Stimulated activated CD8-positive, alpha-beta memory T cell treated with anti-CD3 and anti-CD28 coated beads, Interleukin-12 subunit alpha, Interleukin-12 subunit beta, amount 100 ng/mL, for 24 hours (primary cell): ENCODE results near the gene FKBP8.
"Not testable (repeated sequence)": the region's sequence is repeated elsewhere in the genome, so short reads cannot be mapped to it uniquely, and the experiment has no call there.

ENCODE experiments used
- DNase-seq: peaks from one replicate; pipeline ENCODE4 v3.0.0-alpha.2; 2020; ENCODE audit errors: extremely low read depth

FKBP8 gene

GRCh38 chr19:18558604-18559003 is 15.2 kb upstream of the FKBP8 start:
- no peak for DNase-seq

DNA sequence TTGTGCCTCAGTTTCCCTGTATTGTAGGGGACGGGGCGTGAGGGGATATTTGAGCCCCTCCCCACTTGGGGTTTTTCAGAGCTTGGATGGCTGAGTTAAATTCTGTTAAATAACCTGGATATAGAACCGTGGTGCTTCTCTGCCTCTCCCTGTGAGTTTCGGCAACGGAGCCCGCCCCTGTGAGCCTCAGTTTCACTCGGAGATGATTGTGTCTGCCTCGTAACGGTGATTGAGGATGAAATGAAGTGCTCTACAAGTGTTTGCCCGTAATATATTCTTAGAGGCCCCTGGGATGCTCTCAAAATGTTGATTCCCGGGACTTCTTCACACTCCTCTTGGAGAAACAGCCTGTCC is 14.8 kb upstream of the FKBP8 start:
- no peak for DNase-seq

DNA sequence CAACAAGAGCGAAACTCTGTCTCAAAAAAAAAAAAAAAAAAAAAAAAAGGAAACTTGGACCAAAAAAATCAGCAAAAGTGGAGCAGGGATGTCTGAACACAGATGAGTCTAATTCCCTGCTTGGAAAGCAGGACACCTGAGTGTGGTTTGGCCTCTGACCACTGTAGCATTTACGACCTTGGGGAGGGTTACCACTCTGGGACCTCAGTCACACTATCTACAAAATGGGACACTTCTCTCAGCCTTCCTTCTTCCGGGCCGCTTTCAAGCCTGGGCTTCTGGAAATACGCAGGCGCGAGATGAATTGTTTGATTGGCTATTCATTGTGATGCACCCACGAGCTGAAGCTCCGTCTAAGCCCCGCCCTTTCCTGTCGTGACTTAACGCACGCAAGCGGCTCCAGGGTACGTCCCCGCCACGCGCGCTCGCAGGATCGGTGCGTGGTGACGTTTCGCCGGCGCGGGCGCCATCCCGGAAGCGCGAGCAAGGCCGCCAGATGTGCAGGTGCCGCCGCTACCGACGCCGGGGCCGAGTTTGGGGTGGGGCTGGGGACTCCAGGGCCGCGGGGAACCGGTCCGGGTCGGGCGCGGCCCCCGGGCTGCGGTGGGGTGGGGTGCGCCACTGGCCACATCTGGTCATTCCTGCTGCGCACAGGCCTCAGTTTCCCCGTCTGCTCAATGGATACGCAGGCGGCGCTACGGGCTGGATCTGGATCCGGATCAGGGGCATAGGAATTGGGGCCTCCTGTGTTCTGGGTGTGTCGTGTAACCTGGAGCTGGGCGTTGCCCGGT is 14.2 kb upstream of the FKBP8 start, which contains the start of gene KXD1:
Gene KXD1 (plus strand): TSS at position 460 of the 791 bp plus-strand sequence. CDS start 4,187 bp downstream, outside the sequence.
- peak; percentile 95 for DNase-seq

DNA sequence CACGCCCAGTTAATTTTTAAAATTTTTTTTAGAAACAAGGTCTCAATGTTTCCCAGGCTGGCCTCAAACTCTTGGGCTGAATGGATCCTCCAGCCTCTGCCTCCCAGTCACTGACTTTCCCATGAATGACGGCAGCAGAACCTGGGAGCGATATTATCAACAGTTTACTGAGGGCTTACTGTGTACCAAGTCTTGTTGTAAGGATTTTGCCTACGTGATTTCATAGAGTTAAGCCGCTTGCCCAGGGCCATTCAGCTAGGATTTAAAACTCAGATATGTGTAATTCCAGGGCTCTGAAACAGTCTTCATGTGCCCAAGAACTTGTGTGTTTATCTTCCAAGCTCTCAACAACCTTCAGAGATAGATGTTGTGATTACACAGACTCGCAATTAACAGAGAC is 8.3 kb upstream of the FKBP8 start:
- DNase-seq, result no peak

DNA sequence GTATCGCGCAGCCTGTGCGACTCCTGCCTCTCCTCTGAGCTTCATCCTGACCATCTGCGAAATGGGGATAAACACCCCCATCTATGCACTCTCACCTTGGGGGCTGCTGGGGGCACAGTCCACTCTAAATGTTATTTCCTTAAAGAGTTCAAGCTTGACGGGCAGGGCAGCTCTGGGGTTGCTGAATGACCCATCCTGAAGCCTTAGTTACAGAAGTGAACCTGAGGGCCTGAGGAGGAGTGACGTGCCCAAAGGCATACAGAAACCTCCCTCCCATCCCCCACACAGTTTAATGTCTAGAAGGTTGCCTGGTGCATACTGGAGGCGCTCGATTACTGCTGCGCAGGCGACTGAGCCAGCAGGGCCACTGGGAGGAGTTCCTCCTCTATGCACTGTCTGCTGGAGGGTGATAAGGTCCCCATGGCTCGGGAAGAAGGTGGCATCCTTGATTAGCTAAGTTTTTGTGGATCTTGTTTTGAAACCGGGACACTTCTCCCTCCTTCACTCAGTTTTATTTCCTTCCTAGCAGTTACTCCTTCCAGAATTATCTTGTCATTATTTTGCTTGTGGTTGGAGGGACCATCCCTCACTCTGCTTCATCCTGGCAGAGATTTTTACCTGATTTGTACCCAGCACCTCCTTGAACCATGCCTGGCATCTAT is 572 bp upstream of the FKBP8 start:
- DNase-seq, result peak; percentile 45

DNA sequence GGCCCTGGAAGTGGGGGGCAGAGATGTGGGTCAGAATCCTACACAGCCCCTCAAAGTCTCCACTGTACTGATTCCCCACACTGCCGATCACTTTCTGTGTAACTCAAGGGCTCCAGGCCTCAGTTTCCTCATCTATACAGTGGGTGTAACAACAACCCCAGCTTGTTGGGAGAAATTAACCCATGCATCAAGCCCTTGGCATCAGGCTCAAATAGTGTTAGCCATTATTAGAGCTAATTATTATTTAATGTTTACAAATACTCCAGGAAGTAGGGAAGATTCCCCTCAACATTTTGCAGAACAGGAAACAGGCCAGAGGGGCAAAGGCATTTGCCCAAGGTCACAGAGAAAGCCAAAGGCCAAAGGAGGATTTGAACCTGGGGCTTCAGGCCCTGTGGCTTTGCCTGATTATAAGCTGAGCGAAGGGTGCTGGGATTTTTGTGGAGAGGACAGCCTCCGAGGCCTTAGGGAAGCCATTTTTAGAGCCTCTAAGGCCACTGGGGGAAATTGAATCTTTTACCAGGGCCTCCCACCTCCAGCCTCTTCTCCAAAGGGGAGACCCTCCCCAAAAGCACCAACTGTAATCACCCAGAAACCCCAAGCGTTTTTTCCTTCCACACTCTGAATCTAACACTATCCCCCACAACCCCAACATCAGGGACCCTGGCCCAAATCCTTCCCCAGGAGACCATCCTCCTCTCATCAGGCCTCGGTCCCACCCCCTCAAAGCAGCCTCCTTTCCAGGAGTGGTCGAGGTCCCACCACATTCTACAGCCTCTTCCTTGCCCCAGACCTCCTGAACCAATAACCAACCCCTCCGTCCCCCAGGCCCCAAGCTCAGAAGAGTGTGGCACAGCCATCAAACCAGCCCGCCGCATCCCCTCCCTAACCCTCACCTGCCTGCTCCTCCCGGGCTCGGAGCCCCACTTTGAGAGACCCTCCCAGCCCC is 1.1 kb downstream of the FKBP8 start:
- DNase-seq, result no peak

DNA sequence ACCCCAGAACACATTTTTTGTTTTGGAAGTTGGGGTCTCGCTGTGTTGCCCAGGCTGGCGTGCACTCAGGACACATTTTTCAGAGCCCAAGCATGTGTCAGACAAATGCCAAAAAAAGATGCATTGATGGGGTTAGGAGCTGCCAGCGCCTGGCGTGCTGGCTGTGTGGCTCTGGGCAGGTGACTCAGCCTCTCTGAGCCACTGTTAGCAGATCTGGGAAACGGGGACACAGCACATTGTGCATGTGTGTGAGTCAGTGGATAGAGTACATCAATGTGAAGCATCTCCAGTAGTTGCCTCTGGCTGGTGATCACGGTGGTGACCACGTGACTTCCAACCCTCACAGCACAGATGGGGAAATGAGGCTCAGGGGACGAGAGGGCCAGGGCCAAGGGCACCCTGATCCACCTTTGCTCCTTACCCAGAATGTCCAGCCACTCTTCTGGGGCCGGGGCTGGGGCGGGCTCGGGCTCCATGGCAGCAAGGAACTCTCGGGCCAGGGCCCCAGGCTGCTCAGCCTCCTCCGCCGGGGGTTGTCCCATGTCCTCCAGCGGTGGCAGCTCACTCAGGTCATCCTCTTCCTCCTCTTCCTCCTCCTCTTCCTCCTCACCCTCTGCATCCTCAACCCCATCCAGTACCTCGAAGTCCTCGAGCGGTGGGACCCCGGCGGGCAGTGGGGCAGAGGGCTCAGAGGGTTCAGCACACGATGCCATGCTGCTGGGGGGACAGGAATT is 1.9 kb downstream of the FKBP8 start:
- no peak for DNase-seq

GRCh38 chr19:18540200-18540599 is 3.2 kb downstream of the FKBP8 start:
- DNase-seq, result not testable (repeated sequence)

GRCh38 chr19:18539372-18539771 is 4.0 kb downstream of the FKBP8 start:
- DNase-seq, result no peak

- no peak for DNase-seq
These were observed 5.3 kb downstream of the FKBP8 start for GRCh38 chr19:18538115-18538514.

- DNase-seq, result no peak
These were observed 5.9 kb downstream of the FKBP8 start for GRCh38 chr19:18537431-18537830.

DNA sequence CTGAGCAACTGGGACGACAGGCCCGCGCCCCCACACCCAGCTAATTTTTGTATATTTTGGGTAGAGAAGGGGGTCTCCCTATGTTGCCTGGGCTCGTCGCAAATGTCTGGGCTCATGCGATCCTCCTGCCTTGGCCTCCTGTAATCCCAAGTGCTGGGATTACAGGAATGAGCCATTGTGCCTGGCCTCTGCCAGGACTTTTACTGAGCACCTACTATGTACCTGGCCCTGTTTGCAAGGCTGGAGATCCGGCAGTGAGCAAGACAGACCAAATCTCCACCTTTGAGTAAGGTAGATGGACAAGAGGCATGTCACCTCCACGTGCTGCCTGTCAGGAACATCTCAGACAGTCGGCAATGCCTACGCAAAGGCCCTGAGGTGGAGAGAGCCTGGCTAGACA is 6.9 kb downstream of the FKBP8 start:
- no peak for DNase-seq

DNA sequence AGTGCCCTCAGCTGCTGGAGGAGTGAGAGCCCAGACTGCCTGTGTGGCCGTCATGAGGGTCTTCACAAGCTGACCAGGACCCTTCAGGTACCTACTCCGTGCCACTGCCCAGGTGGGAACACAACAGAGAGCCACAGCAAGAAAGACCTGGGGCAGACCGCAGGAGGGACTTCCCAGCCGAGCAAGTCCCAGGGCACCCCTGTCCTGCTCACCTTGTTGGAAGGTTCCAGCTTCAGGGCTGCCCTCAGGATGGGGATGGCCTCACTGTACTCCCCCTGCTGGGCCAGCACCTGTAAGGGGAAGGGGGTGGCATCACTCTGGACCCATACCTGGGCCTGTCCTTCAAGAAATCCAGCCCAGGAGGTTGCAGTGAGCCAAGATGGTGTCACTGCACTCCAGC is 10.3 kb downstream of the FKBP8 start:
- no peak for DNase-seq

DNA sequence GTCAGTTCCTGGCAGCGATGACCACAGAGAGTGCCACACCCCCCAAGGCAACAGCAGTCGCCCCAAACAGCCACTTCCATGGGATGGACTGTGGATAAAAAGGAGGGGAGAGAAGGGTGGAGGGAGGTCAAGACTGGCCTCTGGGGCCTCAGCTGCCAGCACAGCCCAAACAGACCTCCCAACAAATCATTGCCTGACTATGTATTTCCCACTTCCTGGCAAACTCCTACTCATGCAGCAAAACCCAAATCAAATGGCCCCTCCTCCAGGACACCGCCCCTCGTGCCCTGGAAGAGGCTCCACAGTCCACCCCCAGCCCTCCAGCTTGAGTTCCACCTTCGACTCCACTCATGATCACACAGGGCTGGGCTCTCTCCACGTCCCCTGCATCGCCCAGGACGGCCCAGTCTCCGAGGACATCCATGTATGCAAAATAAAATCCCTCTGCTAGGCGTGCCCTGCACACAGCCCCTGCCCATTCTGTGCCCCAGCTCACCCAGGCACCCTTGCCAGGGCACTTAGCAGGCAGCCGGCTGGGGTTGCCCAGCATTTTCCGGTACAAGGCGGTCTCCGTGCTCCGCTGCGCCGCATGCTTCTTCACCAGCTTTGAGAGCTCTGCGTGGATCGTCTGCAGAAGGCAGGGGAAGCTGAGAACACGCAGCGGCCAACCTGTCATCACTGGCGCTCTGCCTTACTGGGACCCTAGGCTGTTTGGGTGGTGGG is 11.0 kb downstream of the FKBP8 start:
- no peak for DNase-seq

DNA sequence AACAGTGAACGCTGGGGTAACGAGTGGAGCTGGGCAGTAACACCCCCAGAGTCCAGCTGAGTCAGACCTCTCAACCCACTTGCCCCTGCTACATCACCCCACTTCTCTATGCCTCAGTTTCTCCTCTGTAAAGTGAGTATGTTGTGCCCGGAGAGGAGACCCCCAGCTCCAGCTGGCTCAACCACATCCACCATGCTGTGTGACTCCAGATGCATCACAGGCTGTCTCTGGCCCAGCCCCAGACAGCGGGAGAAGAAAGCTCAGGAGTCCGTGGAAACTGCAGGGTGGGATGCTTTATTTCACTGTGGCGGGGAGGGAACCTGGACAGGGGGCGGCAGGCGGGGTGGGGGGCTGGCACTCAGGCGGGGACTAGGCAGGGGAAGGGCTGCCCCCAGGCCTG is 11.9 kb downstream of the FKBP8 start:
- DNase-seq, result no peak

GRCh38 chr19:18529782-18530181 is 13.6 kb downstream of the FKBP8 start:
- DNase-seq, result no peak

- no peak for DNase-seq
These were observed 17.1 kb downstream of the FKBP8 start for GRCh38 chr19:18526316-18526715.

GRCh38 chr19:18523841-18524240 is 19.5 kb downstream of the FKBP8 start:
- DNase-seq, result no peak

- not testable (repeated sequence) for DNase-seq
These were observed 20.4 kb downstream of the FKBP8 start for GRCh38 chr19:18522862-18523440.

DNA sequence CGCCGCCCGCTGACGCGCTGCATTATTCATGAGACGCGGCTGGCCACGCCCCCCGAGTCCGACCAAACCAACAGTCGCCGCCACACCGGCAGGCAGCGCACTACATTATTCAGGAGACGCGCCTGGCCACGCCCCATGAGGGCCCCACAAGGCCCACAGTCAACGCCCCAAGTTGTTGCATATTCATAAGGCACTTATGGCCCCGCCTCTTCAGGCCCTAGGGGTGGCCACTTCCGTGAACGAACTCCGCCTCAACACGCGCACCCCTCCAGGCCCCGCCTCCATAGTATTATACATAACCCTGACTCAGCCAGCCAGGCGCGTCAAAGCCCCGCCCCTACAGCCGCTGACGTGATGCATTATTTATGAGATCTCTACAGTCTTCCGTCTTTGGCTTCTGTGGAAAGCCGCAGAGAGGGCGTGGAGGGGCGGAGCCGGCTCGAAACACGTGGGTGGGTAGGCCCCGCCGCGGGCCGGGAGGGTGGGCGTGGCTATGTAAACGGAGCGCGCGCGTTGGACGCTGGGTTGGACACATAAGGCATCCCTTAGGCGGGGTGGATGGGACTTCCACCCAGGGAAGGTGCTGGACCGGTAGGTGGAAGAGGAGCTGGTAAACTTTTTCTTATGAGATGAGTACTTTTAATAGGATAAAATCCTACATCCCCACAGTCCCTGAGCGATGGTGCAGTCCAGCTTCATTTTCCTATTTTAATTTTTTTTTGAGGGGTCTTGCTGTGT is 21.1 kb downstream of the FKBP8 start:
- DNase-seq, result peak; percentile 100
